Inferior parietal cortex (tissue), 1 donor: ENCODE data around the gene SLC6A11.
A peak's percentile ranks its signal among the peaks of the same experiment; 100 is the strongest.

Experiments
- DNase-seq: peaks from one replicate; pipeline ENCODE4 v3.0.0-alpha.2; 2016; ENCODE audit errors: extremely low spot score

Gene SLC6A11

GRCh38 chr3:10790713-10791112 is 25.3 kb upstream of the SLC6A11 start:
- DNase-seq: no peak

- no peak for DNase-seq
These were observed 23.8 kb upstream of the SLC6A11 start for GRCh38 chr3:10792208-10792607.

- no peak for DNase-seq
These were observed 17.2 kb upstream of the SLC6A11 start for GRCh38 chr3:10798600-10799367.

- DNase-seq: no peak
These were observed 11.8 kb upstream of the SLC6A11 start for GRCh38 chr3:10804183-10804648.

- no peak for DNase-seq
These were observed 10.0 kb upstream of the SLC6A11 start for GRCh38 chr3:10806006-10806405.

- DNase-seq: no peak
These were observed 7.8 kb upstream of the SLC6A11 start for GRCh38 chr3:10808130-10808735.

- no peak for DNase-seq
These were observed 7.1 kb upstream of the SLC6A11 start for GRCh38 chr3:10808974-10809373.

GRCh38 chr3:10810376-10810775 is 5.7 kb upstream of the SLC6A11 start:
- no peak for DNase-seq

- DNase-seq: no peak
These were observed 2.6 kb upstream of the SLC6A11 start for GRCh38 chr3:10813425-10813824.

GRCh38 chr3:10814623-10815022 is 1.4 kb upstream of the SLC6A11 start:
- DNase-seq: no peak

GRCh38 chr3:10815487-10815886 is 541 bp upstream of the SLC6A11 start:
- no peak for DNase-seq

GRCh38 chr3:10816863-10817253 is 830 bp downstream of the SLC6A11 start:
- DNase-seq: peak; percentile 21

GRCh38 chr3:10817506-10817905 is 1.5 kb downstream of the SLC6A11 start:
- no peak for DNase-seq

GRCh38 chr3:10822055-10822454 is 6.0 kb downstream of the SLC6A11 start:
- DNase-seq: no peak

GRCh38 chr3:10822708-10823515 is 6.9 kb downstream of the SLC6A11 start:
- no peak for DNase-seq

- DNase-seq: no peak
These were observed 7.4 kb downstream of the SLC6A11 start for GRCh38 chr3:10823516-10823818.

- DNase-seq: no peak
These were observed 8.4 kb downstream of the SLC6A11 start for GRCh38 chr3:10824468-10824867.

GRCh38 chr3:10833855-10834414 is 17.9 kb downstream of the SLC6A11 start:
- DNase-seq: no peak

- no peak for DNase-seq
These were observed 18.9 kb downstream of the SLC6A11 start for GRCh38 chr3:10834951-10835350.

GRCh38 chr3:10835406-10835805 is 19.4 kb downstream of the SLC6A11 start:
- DNase-seq: no peak

GRCh38 chr3:10836676-10837075 is 20.6 kb downstream of the SLC6A11 start:
- no peak for DNase-seq

- no peak for DNase-seq
These were observed 21.8 kb downstream of the SLC6A11 start for GRCh38 chr3:10837849-10838248.
